HG02885 (cell line): Measurements from ENCODE around the gene GZF1.

ENCODE experiments used
- ATAC-seq: cut with Tn5 transposase; IDR thresholded peaks from one replicate; pipeline ENCODE4 v1.9.1; 2021; ENCODE audit warnings: mild to moderate bottlenecking; ENCODE audit not compliant: unreplicated experiment, poor library complexity

GZF1 gene

DNA sequence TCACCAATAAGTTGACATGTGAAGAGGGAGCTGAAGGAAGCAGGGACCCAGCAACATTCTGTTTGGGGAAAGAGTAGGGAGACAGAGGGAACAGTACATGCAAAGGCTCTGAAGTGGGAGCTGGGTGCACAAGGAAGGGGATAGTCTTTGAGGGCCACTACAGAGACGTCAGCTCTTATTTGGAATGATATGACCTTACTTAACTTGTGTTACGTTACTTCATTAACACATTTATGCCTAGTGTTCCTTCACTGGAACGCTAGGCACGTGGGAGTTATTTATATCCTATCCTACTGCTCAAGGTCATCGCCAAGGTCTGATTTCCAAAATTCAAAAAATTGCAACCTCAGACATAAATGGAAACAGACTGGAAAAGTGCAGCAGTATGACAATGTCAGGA lies 39.1 kb downstream of the GZF1 start:
- ATAC-seq = no peak

DNA sequence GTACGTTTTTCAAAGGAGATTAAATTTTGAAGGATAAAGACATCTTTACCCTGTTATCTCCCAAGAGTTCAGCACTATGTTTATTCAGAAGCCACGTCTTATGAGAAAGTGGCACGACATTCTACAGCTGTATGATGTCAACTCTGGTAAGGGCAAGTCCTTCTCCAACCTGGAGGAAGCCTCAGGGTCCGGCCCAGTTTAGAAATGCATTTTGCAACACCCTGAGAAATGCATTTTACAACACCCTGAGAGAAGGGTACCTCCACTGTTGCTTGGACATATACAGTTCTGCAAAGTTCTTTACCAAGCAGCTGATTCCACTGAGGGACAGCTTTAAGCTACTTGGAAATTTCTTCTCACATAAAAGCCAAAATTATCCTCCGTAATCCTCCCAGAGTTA lies 41.8 kb downstream of the GZF1 start:
- ATAC-seq = no peak

DNA sequence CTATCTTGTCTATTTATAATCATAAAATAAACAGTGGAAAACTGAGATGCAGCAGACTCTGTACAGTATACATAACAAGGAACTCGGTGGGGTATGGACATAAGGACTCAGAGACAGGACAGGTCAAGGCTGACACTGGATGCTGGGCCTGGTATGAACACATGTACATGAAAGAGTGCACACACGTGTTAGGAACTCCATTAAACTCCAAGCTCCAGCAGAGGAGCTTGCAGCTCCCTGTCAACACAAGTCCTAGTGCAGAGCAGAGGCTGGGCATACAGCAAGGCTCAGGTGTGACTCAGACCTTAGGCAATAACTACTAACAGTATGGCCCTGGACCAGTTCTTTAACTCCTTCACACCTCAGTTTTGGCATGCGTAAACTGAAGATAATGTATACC lies 42.2 kb downstream of the GZF1 start:
- no peak for ATAC-seq

DNA sequence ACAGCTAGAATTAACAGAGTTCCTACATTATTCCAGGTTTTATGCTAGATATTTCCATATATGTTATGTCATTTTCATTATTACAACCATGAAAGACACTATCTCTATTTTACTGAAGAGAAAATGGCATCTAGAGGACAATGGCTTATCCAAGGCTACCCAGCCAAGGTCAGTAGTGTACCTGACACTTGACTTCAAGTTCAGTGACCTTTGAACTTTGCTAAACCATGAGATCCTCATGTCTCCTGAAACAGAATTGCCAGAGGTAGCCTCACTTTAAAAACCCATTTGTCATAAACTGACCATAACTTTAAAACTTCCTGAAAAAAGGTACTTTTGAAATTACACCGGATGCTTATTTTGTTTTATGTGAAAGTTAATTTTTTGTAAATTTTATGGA lies 44.9 kb downstream of the GZF1 start:
- no peak for ATAC-seq

DNA sequence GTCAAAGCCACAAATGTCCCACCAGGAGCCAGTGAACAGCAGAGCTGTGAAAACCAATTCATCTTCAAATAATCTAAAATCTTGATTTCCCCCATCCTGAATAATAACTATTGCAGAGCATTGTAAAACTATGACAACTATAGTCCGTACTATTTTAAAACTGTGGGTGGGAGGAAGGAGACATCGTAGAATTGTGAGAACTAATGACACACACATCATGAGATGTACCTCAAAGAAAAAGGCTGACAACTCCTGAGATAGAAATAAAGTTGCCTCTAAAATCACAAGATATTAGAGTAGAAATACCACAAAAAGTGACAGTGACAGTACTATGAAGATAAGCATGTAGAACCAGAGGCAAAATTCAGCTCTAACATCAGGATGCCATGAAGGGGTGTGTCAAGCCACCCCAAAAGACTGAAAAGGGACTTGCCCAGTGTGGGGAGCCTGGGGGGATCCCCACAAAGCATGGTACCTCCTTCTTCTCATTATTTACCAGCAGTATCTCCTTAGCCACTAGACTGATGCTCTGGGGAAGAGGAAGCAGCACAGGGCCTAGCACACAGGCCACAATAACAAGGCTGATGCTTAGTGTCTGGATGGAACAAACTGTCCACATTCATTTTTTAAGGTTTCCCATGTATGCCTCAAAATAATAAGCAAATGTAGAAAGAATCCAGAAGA lies 45.9 kb downstream of the GZF1 start:
- peak; percentile 98 for ATAC-seq

DNA sequence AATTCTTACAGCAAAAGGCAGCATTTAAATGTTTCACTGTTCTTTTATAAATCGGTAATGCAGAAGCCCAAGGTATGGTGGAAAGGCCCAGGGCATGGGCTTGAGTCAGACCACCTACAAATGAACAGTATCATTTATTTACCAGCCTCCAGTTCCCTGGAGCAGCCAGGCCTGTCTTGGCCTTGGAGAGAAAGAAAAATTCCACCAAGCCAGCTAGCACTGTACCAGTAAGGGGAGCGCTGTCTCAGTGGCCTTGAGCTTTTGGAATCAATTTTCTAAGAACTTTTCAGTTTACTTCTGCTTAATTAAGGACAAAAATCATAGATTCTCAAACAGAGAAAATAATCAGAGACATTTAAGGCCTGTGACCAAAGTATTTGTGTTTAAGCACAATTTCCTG lies 47.0 kb downstream of the GZF1 start:
- ATAC-seq = no peak

DNA sequence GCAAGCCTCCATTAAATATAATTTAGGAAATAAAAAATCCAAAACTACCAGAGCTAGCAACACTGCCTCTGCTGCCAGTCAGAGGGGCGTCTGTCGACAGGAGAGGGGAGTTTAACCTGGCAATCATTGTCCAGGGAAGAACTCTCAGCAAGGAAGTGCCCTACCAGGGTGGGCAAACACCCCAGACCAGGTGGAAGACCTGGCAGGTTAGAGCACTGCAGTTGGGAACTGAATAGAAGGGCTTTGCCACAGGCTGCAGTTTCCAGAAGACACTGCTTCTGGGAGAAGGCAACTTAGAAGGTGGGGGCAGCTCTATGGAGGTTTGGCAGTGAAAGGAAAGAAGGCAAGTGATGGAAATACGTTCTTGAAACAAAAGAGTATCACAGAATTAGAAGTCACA lies 47.8 kb downstream of the GZF1 start:
- ATAC-seq = no peak

DNA sequence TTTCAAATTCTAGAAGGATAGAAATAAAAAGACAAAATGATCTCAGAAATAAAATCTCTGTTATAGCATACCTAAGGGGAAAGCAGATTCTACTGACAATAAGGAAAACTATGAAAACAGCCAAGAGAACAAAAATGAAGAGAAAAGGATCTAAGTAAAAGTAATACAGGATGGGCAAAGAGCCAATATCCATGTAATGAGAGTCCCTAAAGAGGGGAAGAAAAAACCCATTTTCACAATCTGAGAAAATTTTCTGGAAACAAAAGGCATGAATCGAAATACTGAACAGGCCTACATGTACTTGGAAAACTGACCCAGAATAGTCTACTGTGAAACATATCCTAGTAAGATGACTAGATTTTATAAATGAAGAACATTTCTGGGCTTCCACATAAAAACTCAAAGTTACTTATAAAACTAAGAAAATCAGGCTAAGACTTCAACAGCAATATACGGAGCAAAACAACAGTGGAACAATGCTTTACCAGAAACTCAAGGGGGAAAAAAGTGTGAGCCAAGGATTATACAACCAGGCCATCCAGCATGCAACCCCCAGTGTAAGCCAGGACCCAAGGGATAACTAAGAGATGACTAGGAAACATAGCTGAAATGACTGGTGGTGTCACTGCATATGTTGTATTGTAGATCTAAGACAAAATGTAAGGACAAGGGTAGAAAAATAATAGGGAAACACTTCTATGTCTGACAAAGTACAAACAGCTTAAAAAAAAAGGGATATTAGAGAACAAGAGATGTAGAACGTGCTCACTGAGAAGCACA lies 49.1 kb downstream of the GZF1 start:
- ATAC-seq = no peak

DNA sequence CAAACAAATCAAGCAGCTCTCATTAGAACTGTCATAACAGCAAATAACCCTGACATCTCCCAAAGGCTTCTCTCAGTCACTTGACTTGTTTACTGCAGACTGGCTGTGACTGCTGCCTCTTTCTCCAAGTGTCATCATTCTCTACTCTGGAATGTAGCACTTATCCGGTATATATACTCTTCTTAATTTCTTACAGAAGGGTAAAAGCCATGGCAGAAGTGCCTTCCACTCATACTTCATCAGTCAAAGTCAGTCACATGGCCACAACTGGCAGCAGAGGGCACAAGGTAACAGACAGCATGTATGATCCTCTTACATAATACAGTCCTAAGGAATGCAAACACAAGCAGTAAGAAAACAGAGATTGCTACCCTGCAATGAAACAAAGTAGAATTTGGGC lies 50.0 kb downstream of the GZF1 start:
- no peak for ATAC-seq

DNA sequence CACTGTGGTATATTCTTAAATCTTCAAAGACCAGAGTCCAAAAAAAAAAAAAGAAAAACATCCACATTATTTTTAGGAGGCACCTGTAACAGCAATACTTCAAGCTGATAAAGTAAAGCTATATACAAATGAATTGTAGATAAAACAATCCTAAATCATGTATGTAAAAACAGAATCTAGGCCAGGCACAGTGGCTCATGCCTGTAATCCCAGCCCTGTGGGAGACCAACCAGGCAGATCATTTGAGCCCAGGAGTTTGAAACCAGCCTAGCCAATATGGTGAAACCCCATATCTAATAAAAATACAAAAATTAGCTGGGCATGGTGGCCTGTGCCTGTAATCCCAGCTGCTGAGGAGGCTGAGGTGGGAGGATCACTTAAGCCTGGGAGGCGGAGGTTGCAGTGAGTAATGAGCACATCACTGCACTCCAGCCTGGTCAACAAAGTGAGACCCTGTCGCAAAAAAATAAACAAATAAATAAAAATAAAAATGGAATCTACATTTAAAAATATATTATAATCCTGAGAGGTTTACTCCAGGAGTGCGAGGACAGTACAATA lies 52.0 kb downstream of the GZF1 start:
- no peak for ATAC-seq

DNA sequence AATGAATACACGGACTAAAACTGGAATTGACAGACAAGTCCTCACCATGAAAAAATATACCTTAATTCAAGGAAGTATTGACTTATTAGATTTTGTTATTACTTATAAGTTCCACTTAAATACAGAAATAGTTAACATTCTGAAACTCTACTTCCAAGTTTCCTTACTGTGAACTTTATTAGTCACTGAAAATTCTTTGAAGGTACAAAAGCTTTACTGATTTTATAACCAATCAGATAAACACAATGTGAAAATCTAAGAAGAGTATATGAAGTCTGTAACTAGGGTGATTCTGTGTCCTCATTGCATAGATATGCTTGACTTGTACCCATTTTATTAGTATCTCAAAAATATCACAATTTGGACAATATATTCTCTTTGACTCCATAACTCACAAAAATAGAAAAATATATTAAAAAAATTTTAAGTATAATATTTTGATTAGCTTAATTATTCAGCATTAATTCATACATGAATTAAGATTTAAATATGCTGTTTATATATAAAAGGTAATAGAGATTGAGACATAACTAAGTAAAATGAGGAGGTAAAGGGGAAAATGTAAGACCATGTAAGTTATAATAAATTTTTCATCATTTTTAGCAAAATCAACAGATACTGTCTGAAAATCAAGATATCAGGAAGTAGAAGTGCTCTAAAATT lies 52.7 kb downstream of the GZF1 start:
- no peak for ATAC-seq

DNA sequence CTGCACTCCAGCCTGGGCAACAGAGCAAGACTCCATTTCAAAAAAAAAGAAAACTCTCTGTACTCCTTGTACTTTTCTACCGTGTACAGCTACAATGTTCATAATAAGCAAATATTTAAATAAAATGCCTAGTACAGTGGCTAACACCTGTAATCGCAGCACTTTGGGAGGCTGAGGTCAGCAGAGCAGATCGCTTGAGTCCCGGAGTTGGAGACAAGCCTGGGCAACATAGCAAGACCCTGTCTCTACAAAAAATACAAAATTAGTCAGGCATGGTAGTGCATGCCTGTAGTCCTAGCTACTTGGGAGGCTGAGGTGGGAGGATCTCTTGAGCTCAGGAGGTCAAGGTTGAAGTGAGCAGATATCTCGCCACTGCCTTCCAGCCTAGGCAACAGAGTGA lies 53.6 kb downstream of the GZF1 start:
- ATAC-seq = no peak

DNA sequence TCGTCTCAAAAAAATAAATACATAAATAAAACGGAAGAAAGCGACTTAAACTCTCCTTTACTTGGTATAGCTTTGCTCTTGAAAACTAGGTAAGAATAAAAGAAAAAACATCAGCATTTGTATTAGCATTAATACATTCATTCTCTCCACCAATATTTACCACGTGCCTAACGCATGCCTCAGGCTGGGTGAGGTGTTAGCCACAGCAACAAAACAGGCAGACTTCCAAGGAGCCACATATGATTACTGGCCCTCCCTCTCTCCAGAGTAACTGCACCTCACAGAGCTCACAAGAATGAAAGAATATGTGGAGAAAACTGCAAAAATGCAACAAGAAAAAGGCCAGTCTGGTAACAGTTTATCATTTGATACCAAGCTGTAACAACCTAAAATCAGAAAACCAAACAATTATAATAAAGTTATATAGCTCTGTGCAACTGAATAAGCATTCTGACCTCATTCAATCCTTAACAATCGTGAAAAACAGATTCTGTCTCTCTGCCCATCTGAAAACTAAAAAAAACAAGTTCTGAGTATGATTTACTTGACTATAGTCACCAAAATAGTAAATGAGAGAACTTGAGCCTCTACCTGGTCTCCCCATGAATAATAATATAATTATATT lies 54.1 kb downstream of the GZF1 start:
- ATAC-seq = no peak

DNA sequence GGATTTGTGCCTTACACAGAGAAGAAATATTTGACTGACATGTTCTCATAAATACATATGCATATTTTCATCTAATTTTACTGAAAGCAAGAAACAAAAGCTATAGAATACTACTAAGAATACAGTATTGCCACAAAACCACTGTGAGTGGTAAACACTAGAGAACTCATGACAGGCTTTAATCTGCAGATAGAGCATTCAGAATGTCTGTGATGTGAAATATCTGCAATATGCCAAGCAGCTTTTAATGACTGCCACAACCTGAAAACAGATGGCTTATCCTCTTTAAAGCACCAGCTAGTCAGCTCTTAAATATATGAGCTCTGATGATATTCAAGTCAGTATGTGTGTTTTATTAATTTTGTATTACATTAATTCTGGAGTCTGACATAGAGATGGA lies 55.9 kb downstream of the GZF1 start:
- no peak for ATAC-seq

DNA sequence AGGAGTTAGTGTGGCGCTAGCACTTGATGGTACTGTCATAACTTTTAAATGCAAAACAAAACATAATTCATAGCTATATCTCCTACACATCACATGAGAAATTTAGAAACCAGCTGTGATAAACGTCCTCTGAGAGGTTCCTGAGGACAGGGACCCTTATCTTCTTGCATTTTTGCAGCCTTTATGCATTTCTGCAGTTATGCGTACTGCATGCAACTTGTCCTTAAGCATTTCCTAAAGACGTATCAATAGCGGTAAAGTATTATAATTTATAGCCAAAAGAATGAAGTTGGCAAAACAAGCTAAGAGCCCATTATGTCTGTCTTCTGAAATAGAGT lies 57.6 kb downstream of the GZF1 start:
- ATAC-seq = no peak

DNA sequence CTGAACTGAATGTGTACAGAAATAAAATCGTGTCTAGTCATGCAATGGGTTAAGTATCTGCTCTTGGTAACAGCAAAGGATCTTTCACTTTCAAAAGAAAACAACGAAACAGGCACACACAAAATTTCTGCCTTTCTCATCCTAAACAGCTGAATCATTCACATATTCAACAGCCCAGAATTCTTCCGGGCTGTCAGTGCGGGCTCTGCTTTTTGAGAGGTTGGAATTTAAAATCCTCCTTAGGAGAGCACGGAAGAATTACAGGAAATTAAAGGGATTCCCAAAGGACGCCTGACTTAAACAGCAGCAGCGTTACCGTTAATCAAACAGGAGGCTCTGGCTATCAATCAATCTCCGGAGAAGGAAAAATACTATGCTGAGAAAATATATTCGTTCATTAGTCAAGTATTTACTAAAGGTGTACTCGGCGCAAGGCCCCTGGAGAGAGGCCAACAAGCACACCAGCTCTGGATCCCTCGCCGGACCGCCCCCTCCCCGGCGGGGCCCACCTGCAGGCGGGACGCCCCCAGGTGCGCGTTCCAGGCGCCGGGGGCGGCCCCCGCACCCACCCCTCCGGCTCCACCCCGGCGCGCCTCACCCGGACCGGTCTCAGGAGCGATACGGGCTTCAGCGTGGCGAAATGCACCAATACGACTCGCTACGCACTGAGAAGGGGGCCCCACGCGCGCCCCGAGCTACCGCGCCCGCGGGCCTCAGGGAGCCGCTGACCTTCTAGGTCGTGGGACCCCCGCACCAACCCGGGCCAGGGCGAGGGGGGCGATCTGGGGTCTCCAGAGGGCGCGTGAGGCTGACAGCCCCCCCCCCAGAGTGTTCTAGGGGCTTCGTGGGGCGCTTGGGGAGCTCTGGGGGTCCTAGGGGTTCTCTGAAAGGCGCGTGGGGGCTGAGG lies 58.3 kb downstream of the GZF1 start:
- ATAC-seq = peak; percentile 32

DNA sequence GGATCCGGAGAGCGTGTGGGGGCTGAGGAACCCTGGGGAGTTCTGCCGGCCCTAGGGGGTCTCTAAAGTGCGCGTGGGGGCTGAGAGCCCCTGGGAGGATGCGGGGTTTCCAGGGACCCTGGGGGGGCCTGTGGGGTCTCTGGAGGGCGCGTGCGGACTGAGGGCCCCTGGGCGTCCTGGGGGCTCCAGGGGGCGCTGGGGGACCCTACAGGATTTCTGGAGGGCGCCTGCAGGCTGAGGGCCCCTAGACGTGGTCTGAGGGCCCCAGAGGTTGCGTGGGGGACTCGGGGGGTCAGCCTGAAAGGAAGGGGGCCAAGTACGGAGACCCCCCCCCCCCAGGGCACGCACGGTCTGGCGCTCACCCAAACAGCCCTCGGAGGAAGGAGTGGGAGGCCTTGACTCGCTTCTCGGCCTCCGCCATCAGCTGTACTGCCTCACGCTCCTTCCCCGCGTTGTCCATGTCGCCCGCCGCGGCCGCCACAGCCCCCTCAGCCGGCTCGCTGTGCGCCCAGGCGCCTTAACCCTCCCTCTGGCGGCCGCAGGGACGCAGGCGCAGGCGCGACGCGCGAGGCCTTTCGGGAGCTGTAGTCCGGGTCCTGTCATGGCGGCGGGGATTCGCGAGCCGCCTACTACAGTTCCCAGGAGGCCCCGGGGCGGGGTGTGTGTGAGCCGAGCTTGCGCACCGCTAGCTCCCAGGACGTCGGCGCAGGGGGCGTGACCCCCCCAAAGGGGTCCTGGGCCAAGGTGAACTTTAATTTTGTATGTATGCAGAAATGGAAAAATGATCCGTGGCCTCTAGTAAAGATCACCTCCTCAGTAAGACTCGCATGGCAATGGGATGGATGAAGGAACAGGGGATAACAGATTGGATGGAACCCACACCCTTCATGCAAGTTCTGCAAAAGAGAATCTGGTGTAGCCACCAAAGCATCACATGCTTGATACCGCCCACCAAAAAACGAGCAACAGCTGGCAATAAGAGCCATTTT lies 59.3 kb downstream of the GZF1 start, which contains the start of gene NAPB:
Gene NAPB (minus strand): TSS at position 546 of the 989 bp plus-strand sequence. CDS start 86 bp downstream, at position 460.
- ATAC-seq = peak; percentile 98
